HL-60 (cell line): ENCODE results near the gene CAP1.

Source experiments
- DNase-seq, 2 experiments: peaks; one replicate each; pipeline ENCODE4 v3.0.0-alpha.2; 2010 to 2020; ENCODE audit warnings: low read depth in 1 of 2, low spot score in 1 of 2
- H3K27ac ChIP-seq: fragments of 250-450 bp; sonication (Bioruptor Pico); replicated peaks from 2 replicates; pipeline ENCODE4 v1.5.1; 2020; ENCODE audit warnings: mild to moderate bottlenecking, moderate library complexity
- H3K27me3 ChIP-seq: fragments of 250-450 bp; sonication (Bioruptor Pico); 2 replicates; pipeline ENCODE4 v1.5.1; 2021; ENCODE audit warnings: mild to moderate bottlenecking, moderate library complexity; ENCODE audit not compliant: insufficient read depth, poor library complexity, severe bottlenecking
- H3K4me3 ChIP-seq: replicated peaks from 2 replicates; pipeline ENCODE4 v1.5.1; 2011; ENCODE audit warnings: mild to moderate bottlenecking, control low read depth, low read length; ENCODE audit not compliant: insufficient read depth
- CTCF ChIP-seq: IDR thresholded peaks from one replicate; pipeline ENCODE4 v1.5.1; 2011; ENCODE audit warnings: low read length, control low read depth, inconsistent platforms; ENCODE audit not compliant: insufficient read depth
- GABPA ChIP-seq: IDR thresholded peaks from 2 replicates; pipeline ENCODE4 v1.6.1; 2012; ENCODE audit warnings: low read depth
- POLR2AphosphoS5 ChIP-seq: IDR thresholded peaks from 2 replicates; pipeline ENCODE4 v1.6.1; 2012; ENCODE audit warnings: low read depth
- REST ChIP-seq: IDR thresholded peaks from 2 replicates; pipeline ENCODE4 v1.6.1; 2012; ENCODE audit warnings: low read depth; ENCODE audit not compliant: insufficient replicate concordance
- SPI1 ChIP-seq: IDR thresholded peaks from 2 replicates; pipeline ENCODE4 v1.6.1; 2012; ENCODE audit warnings: low read depth, mild to moderate bottlenecking, borderline replicate concordance

The CAP1 gene

GRCh38 chr1:40073062-40073461 is 32.5 kb downstream of the CAP1 start:
- TF ChIP-seq GABPA (no peak), POLR2AphosphoS5 (no peak), SPI1 (no peak), REST (no peak), CTCF (no peak)

GRCh38 chr1:40075266-40075665 is 34.7 kb downstream of the CAP1 start:
- H3K27ac ChIP-seq: no peak overlapping the region
- no peak overlapping the region for H3K4me3 ChIP-seq
- no peaks in the 10 kb centered on the region for H3K27me3 ChIP-seq
- DNase-seq: peak in 1 of 2 experiments; percentile 54
- TF ChIP-seq SPI1: peak; percentile 28; the same call in 1 of the 2 replicates
- TF ChIP-seq CTCF: no peak

More at GRCh38 chr1:40073062-40073461, 32.5 kb downstream of the CAP1 start:
- H3K27ac ChIP-seq: no peak overlapping the region
- no peak overlapping the region for H3K4me3 ChIP-seq
- no peak for DNase-seq
- no peaks in the 10 kb centered on the region for H3K27me3 ChIP-seq

- Histone ChIP-seq H3K27ac (no peak overlapping the region), H3K4me3 (no peak overlapping the region), H3K27me3 (no peaks in the 10 kb centered on the region)
- TF ChIP-seq REST (no peak), CTCF (no peak), GABPA (no peak), SPI1 (no peak), POLR2AphosphoS5 (no peak)
- no peak for DNase-seq
Measured at GRCh38 chr1:40076895-40077312, 36.4 kb downstream of the CAP1 start.
